Fibroblast of pulmonary artery (primary cell): ENCODE results near the gene UNC5CL.

Experiments
- DNase-seq: peaks from one replicate; pipeline ENCODE4 v3.0.0-alpha.2; 2010; ENCODE audit warnings: low read depth
- H3K4me3 ChIP-seq: replicated peaks from 2 replicates; pipeline ENCODE4 v1.5.1; 2011; ENCODE audit warnings: low read depth, mild to moderate bottlenecking, control low read depth, low read length, moderate library complexity
- TF ChIP-seq, protein P1 (sequence below): IDR thresholded peaks from 2 replicates; pipeline ENCODE4 v1.5.1; 2011; ENCODE audit warnings: mild to moderate bottlenecking, control low read depth, low read length, inconsistent platforms; ENCODE audit errors: missing control alignments

UNC5CL gene

DNA sequence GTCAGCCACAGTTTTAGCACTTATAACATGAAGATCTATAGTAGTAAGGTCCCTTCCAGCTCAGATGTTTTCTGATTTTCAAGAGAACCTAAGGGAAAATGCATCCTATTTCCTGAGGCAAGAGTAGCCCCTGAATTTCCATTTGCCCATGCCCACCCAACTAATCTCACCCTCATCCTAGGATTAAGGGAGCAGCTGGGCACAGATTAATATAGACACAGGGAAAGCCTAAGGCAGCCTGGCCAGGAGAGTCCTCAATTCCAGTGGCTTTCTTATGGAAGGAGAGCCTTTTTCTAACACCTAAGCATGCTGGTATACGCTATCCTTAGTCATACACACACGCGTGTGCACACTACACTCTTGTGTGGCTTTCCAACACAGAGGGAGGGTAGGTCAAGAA is 15.5 kb upstream of the UNC5CL start:
- DNase-seq, result no peak
- H3K4me3 ChIP-seq, result no peak overlapping the region
- TF ChIP-seq, protein P1, sequence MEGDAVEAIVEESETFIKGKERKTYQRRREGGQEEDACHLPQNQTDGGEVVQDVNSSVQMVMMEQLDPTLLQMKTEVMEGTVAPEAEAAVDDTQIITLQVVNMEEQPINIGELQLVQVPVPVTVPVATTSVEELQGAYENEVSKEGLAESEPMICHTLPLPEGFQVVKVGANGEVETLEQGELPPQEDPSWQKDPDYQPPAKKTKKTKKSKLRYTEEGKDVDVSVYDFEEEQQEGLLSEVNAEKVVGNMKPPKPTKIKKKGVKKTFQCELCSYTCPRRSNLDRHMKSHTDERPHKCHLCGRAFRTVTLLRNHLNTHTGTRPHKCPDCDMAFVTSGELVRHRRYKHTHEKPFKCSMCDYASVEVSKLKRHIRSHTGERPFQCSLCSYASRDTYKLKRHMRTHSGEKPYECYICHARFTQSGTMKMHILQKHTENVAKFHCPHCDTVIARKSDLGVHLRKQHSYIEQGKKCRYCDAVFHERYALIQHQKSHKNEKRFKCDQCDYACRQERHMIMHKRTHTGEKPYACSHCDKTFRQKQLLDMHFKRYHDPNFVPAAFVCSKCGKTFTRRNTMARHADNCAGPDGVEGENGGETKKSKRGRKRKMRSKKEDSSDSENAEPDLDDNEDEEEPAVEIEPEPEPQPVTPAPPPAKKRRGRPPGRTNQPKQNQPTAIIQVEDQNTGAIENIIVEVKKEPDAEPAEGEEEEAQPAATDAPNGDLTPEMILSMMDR, result no peak

DNA sequence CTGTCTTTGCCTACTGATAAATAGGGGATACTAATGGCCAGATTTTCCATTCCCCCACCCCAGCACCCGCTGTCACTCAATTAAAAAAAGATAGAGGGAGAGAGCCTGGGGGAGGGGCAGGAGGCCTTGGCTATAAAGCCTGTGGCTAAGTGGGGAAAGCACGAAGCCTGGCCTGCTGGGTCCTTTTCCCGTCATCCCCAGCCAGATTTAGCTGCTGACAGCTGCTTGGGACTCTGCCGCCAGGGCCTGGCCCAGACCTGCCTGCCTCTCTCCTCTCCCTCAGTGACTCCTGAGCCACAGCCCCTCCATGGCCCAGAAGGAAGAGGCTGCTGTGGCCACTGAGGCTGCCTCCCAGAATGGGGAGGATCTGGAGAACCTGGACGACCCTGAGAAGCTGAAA is 14.0 kb upstream of the UNC5CL start, which contains the start of gene APOBEC2:
TSS of gene APOBEC2 (plus strand) at position 162 of the 400 bp plus-strand sequence. CDS start at position 308, 146 bp downstream.
- no peak within 1 kb of the TSS for H3K4me3 ChIP-seq
- TF ChIP-seq, protein P1, result no peak
- no peak for DNase-seq

DNA sequence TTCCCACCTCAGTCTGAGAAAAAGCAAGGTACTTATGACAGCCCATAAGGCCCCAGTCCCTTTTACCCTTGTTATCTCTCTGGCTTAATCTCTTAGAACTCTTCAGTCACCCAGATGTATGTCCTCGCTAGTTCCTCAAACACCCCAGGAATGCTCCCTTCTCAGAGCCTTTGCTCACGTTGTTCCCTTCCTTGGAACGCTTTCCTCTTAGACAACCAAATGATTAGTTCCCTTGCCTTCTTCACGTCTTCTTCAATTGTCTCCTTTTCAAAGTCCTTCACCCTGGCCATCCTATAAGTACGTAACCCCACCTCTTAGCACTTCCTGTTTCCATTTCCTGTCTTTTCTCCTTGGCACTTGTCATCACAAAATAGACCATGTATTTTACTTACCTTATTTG is 12.9 kb upstream of the UNC5CL start:
- TF ChIP-seq, protein P1, result no peak
- H3K4me3 ChIP-seq, result no peak overlapping the region
- no peak for DNase-seq

DNA sequence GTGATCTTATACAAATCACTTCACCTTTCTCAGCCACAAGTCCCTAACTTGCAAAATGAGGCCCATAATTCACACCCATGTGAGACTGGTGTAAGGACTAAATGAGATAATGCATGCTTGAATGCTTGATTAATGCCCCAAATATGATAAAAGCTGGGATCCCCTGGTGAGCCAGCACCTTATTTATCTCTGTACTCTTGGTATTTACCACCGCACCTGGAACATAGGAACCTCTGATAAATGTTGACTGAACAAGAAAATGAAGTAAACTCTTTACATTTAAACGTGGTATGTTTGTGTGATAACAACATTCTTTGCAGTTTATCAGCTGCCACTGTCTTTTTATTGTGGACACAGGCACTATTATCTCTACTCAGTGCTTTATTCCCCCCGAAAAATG is 11.5 kb upstream of the UNC5CL start:
- TF ChIP-seq, protein P1, result no peak
- H3K4me3 ChIP-seq, result no peak overlapping the region
- no peak for DNase-seq

DNA sequence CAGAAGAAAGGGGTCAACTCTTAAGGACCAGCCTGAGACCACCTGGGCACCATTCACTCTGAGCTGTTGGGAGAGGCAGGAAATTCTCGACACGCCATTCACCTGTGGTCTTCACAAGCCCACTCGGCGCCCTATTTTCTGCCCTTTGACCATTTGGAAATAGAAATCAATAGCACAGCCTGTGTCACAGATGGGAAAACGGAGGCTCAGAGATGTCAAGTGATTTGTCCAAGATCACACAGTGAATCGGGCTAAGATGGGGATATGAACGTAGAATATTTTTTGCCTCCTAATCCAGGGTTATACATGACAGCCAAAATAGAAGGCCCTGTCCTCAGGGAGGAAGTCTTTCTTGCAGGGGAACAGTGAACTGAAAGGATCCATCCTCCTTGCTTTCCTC is 10.9 kb upstream of the UNC5CL start:
- H3K4me3 ChIP-seq, result no peak overlapping the region
- TF ChIP-seq, protein P1, result no peak
- DNase-seq, result no peak

DNA sequence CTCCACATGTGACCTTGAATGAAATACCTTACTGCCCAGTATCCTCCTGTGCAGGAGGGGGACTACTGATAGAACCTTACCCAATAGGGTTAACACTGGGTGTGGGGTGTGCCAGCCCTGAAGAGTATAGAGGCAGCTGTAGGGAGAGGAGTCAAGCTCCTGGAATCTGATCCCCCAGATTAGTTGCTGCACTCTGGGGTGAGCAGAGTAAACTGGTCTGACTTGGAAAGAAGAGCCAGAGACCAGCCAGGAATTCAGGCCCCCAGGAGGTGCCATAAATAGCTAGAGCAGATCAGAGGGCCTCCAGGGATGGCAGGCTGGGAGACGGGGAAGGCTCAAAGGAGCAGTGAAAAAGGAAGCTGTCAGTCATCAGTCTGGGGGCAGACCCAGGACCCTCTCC is 10.5 kb upstream of the UNC5CL start:
- TF ChIP-seq, protein P1, result no peak
- DNase-seq, result no peak

More for the DNA sequence above, 10.5 kb upstream of the UNC5CL start:
- H3K4me3 ChIP-seq, result no peak overlapping the region
